AG09319 (cell line): ENCODE results near the gene CEACAM7.

Source experiments
- DNase-seq: peaks from one replicate; pipeline ENCODE4 v3.0.0-alpha.2; 2010; ENCODE audit warnings: low read depth; ENCODE audit errors: extremely low read depth
- CTCF ChIP-seq: IDR thresholded peaks from 2 replicates; pipeline ENCODE4 v1.5.1; 2011; ENCODE audit warnings: low read depth, mild to moderate bottlenecking, inconsistent platforms, low read length, moderate library complexity

Gene CEACAM7

GRCh38 chr19:41706741-41707501 lies 18.9 kb upstream of the CEACAM7 start:
- peak; percentile 46 for TF ChIP-seq CTCF
- DNase-seq = no peak

- TF ChIP-seq CTCF = no peak
- no peak for DNase-seq
Observed at GRCh38 chr19:41705393-41706174, 17.5 kb upstream of the CEACAM7 start.

GRCh38 chr19:41703602-41704293 lies 15.7 kb upstream of the CEACAM7 start:
- no peak for DNase-seq
- TF ChIP-seq CTCF = no peak

GRCh38 chr19:41702171-41702651 lies 14.1 kb upstream of the CEACAM7 start:
- TF ChIP-seq CTCF = no peak
- DNase-seq = no peak

GRCh38 chr19:41701401-41702075 lies 13.5 kb upstream of the CEACAM7 start:
- no peak for DNase-seq
- TF ChIP-seq CTCF = no peak

- DNase-seq = no peak
- TF ChIP-seq CTCF = no peak
Observed at GRCh38 chr19:41700381-41701195, 12.5 kb upstream of the CEACAM7 start.
